ENCODE data around the gene KLK5.

GRCh38 chr19:50912102-50912599 is 40.7 kb downstream of the KLK5 start:
- TF ChIP-seq POLR2A (IDR thresholded peaks at IDR 0.05) = no peak
- TF ChIP-seq, protein P1, sequence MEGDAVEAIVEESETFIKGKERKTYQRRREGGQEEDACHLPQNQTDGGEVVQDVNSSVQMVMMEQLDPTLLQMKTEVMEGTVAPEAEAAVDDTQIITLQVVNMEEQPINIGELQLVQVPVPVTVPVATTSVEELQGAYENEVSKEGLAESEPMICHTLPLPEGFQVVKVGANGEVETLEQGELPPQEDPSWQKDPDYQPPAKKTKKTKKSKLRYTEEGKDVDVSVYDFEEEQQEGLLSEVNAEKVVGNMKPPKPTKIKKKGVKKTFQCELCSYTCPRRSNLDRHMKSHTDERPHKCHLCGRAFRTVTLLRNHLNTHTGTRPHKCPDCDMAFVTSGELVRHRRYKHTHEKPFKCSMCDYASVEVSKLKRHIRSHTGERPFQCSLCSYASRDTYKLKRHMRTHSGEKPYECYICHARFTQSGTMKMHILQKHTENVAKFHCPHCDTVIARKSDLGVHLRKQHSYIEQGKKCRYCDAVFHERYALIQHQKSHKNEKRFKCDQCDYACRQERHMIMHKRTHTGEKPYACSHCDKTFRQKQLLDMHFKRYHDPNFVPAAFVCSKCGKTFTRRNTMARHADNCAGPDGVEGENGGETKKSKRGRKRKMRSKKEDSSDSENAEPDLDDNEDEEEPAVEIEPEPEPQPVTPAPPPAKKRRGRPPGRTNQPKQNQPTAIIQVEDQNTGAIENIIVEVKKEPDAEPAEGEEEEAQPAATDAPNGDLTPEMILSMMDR (IDR thresholded peaks at IDR 0.05) = no peak

Data from Peyer's patch (tissue), 4 donors.